Prostate gland (tissue), 2 donors: ENCODE measurements around the gene TRIP4. TPM values are rescaled to one million over a fixed set of nuclear protein-coding genes. Genes with fewer than 3 reads are reported as not detected.
A peak's percentile ranks its signal among the peaks of the same experiment; 100 is the strongest.

Experiments used
- DNase-seq: peaks from one replicate; pipeline ENCODE4 v3.0.0-alpha.2; 2019; ENCODE audit warnings: low spot score
- H3K27ac ChIP-seq, 2 donors: fragments of 200-600 bp; sonication (generic); 2 replicates each; pipeline ENCODE4 v1.5.1; 2017 to 2019
- H3K27me3 ChIP-seq: fragments of 200-600 bp; sonication (generic); replicated peaks from 2 replicates; pipeline ENCODE4 v1.5.1; 2019; ENCODE audit not compliant: insufficient read depth
- H3K36me3 ChIP-seq, 2 donors: fragments of 200-600 bp; sonication (generic); 1 replicate in 1 of 2; 2 replicates in 1 of 2; pipeline versions ENCODE4 v1.5.1 to v1.8.1; 2017 to 2019
- H3K4me1 ChIP-seq: fragments of 200-600 bp; sonication (generic); replicated peaks from 2 replicates; pipeline ENCODE4 v1.5.1; 2019
- H3K4me3 ChIP-seq, 2 donors: fragments of 200-600 bp; sonication (generic); 2 replicates each; pipeline ENCODE4 v1.5.1; 2017 to 2019
- H3K9me3 ChIP-seq: fragments of 200-600 bp; sonication (generic); 2 replicates; pipeline ENCODE4 v1.5.1; 2017
- POLR2A ChIP-seq: fragments of 450-650 bp; IDR thresholded peaks from one replicate; pipeline ENCODE4 v1.6.1; 2016; ENCODE audit warnings: antibody characterized with exemption, mild to moderate bottlenecking
- POLR2AphosphoS5 ChIP-seq: sonication (generic); formaldehyde crosslinking; IDR thresholded peaks from one replicate; pipeline ENCODE4 v1.6.1; 2017; ENCODE audit warnings: antibody characterized with exemption
- WGBS: methylation state at CpG from one replicate; pipeline ENCODE4 v1.1.5; 2018; 5-methylcytosine and 5-hydroxymethylcytosine counted together
- intact Hi-C: fragments of 100-400 bp; cut with DNase I; formaldehyde crosslinking; loops from one replicate; pipeline ENCODE4 v1.14.2; 2022
- total RNA-seq, 2 donors: library from RNA; depleted of rRNA; stranded (reverse); fragments of >200 nt; gene quantifications; one replicate each; pipeline ENCODE4 v1.1.0, GENCODE V29; 2016
- TF ChIP-seq, protein P1 (sequence below), 4 experiments: fragments of 200-600 bp in 2 of 4; fragments of 450-650 bp in 2 of 4; sonication (generic) in 2 of 4; IDR thresholded peaks; 1 replicate in 3 of 4; 2 replicates in 1 of 4; pipeline ENCODE4 v1.5.1; 2016 to 2019; ENCODE audit warnings: antibody characterized with exemption in 4 of 4, mild to moderate bottlenecking in 2 of 4, moderate library complexity in 2 of 4

Gene TRIP4
- total RNA-seq, 2 donors from 2014 or later: 14.6 to 17.6 TPM

DNA sequence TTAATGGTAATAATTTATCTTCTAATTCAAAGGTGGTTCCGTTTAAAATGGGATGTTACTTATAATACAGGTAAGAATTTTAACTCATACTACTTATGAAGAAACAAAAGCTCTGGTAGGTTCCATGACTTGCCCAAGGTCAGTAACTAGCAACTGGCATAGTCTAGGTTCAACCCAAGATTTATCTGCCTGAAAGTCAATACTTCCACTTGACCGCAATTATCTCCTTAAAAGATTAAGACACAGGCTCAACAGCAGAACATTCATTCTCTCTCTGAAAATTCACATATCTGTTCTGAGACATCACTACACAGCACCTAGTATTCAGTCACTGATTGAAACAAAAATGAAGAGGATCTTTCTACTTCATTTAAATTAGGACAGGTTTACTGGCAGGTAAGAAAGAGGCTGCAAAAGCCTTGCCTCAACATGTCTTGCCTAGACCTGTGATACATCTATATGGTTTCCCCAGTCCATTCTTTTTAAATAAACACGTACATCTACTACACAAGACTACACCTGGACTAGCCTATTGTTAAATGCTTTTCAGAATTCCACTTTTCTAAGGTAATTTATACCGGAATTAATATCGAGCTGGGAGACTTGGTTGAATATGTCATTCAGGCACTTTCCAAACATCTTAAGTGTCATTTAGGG, 32.8 kb upstream of the TRIP4 start:
- Histone ChIP-seq H3K27me3 (no peaks in the 10 kb centered on the region), H3K9me3 (no peaks in the 10 kb centered on the region), H3K4me3 (peak overlapping the region; percentile 73 to 80), H3K27ac (no peak overlapping the region), H3K36me3 (no peaks in the 10 kb centered on the region), H3K4me1 (no peaks in the 10 kb centered on the region)
- 33% methylated on average over 5 of the region's 5 CpGs for WGBS
- TF ChIP-seq POLR2A (no peak), POLR2AphosphoS5 (no peak)
- TF ChIP-seq, protein P1, sequence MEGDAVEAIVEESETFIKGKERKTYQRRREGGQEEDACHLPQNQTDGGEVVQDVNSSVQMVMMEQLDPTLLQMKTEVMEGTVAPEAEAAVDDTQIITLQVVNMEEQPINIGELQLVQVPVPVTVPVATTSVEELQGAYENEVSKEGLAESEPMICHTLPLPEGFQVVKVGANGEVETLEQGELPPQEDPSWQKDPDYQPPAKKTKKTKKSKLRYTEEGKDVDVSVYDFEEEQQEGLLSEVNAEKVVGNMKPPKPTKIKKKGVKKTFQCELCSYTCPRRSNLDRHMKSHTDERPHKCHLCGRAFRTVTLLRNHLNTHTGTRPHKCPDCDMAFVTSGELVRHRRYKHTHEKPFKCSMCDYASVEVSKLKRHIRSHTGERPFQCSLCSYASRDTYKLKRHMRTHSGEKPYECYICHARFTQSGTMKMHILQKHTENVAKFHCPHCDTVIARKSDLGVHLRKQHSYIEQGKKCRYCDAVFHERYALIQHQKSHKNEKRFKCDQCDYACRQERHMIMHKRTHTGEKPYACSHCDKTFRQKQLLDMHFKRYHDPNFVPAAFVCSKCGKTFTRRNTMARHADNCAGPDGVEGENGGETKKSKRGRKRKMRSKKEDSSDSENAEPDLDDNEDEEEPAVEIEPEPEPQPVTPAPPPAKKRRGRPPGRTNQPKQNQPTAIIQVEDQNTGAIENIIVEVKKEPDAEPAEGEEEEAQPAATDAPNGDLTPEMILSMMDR (IDR thresholded peaks at IDR 0.05): no peak
- intact Hi-C loops: loop anchor here (5.0 kb wide), 1 partner anchor 148 kb away; no protein-coding TSS in a partner anchor
- no peak for DNase-seq

GRCh38 chr15:64355348-64355943, 32.2 kb upstream of the TRIP4 start:
- Histone ChIP-seq H3K9me3 (no peaks in the 10 kb centered on the region), H3K27ac (peak overlapping the region; percentile 69 to 75), H3K4me3 (peak overlapping the region; percentile 73 to 80), H3K4me1 (no peaks in the 10 kb centered on the region), H3K36me3 (no peaks in the 10 kb centered on the region), H3K27me3 (no peaks in the 10 kb centered on the region)
- peak; percentile 7 for DNase-seq
- WGBS: 2% methylated on average over 30 of the region's 30 CpGs
- intact Hi-C loops: loop anchor here (5.0 kb wide), 1 partner anchor 148 kb away; no protein-coding TSS in a partner anchor
- TF ChIP-seq POLR2A (no peak), POLR2AphosphoS5 (no peak)
- TF ChIP-seq, protein P1 (IDR thresholded peaks at IDR 0.05): no peak

DNA sequence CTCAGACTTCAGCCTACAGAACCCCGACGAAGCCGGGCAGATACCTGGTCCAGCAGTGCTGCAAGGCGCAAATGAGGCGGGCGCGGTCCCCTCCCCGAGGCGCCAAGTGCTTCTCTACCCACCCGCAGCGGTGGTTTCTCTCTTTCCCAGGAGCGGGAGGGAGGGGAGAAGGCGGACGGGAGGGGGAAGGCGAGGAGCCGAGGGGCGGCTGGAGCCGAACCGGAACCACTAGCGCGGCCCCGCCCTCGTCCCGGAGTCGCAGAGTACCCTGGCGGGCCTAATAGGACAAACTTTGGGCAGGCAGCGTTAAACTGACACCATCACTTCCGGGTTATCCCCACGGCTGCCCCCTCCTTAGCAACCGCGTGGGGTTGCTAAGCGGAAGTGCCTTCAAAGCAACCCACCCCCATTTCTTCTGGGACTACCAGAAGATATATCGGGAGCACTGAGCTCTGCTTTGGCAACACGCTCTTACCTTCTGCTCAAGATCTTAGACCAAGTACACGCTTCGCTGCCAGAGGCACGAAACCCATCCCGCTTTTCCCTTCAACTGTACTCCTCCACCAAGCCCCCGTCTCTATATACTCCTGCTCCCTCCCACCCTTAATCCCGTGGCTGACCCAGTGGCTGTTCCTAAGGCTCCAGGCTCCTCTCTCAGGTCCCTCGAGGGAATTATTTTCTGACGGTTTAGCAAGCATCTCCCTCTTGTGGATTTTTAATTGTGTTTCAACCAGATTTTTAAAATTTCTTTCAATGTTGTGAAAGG, 31.5 kb upstream of the TRIP4 start, which contains the start of gene CSNK1G1:
TSS of gene CSNK1G1 (minus strand) at position 230 of the 766 bp plus-strand sequence. CDS start 55,674 bp downstream, outside the sequence.
- no peaks in the 10 kb centered on the region for H3K9me3 ChIP-seq
- TF ChIP-seq, protein P1 (IDR thresholded peaks at IDR 0.05): peak in 3 of 4 experiments; percentile 39 to 60 (median 56)
- TF ChIP-seq POLR2A (peak; percentile 41), POLR2AphosphoS5 (peak; percentile 84)
- peak within 1 kb of the TSS; percentile 73 to 80 for H3K4me3 ChIP-seq
- H3K4me1 ChIP-seq: no peaks in the 10 kb centered on the region
- H3K27me3 ChIP-seq: no peaks in the 10 kb centered on the region
- WGBS: under 1% methylated on average over 39 of the region's 42 CpGs
- peak within 1 kb of the TSS; percentile 69 to 75 for H3K27ac ChIP-seq
- peak; percentile 92 for DNase-seq
- H3K36me3 ChIP-seq: no peaks in the 10 kb centered on the region
- intact Hi-C loops: loop anchor here (1.0 to 5.0 kb wide), 2 partner anchors 149 to 193 kb away; partner anchors contain the start of gene PPIB

DNA sequence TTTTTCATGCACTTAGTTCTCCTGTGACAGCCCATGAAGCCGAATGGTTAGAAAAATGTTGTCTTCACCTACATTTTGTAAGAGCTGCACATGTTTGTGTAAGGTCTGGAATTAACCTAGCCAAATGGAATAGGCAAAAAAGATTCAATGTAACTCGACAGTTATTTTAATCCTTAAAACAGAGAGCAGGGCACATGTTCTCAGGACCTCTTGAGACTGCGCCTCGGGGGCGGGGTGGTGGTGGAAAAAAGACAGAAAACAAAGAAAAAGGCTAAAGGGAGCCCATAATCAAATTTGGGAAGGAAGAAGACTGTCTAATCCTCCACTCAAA, 31.0 kb upstream of the TRIP4 start:
- H3K27ac ChIP-seq: peak overlapping the region; percentile 69 to 75
- H3K4me1 ChIP-seq: no peaks in the 10 kb centered on the region
- no peaks in the 10 kb centered on the region for H3K9me3 ChIP-seq
- H3K27me3 ChIP-seq: no peaks in the 10 kb centered on the region
- intact Hi-C loops: loop anchor here (1.0 to 5.0 kb wide), 2 partner anchors 149 to 193 kb away; partner anchors contain the start of gene PPIB
- 41% methylated on average over 5 of the region's 5 CpGs for WGBS
- no peak for DNase-seq
- TF ChIP-seq POLR2A (no peak), POLR2AphosphoS5 (no peak)
- TF ChIP-seq, protein P1 (IDR thresholded peaks at IDR 0.05): no peak
- H3K4me3 ChIP-seq: peak overlapping the region; percentile 73 to 80
- no peaks in the 10 kb centered on the region for H3K36me3 ChIP-seq
